ENCODE data around the gene DPYD. TPM values are rescaled to one million over a fixed set of nuclear protein-coding genes. Genes with fewer than 3 reads are reported as not detected.

DPYD gene
- total RNA-seq, 1 donor from 2014 or later: 124 TPM

GRCh38 chr1:97837161-97837560, 83.7 kb downstream of the DPYD start:
- DNase-seq (ENCODE audit: low spot score): no peak

DNA sequence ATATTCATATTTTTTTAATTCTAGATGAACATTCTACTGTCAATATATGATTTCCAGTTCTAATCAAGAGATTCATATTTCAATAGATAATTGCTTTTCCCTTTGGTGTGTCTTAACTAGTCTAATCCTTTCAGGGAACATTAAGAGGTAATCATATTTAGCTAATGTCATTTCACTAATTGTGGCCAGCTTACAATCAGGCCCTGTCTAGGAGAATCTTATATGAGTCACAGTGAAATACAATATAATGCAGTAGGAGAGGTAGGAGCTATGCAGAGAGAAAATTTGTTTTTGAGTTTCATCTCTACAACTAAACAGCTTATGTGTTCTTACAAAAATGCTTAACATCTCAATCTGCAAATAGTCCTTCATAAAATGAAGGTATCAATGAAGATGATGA, 85.9 kb downstream of the DPYD start:
- no peak for DNase-seq (ENCODE audit: low spot score)

DNA sequence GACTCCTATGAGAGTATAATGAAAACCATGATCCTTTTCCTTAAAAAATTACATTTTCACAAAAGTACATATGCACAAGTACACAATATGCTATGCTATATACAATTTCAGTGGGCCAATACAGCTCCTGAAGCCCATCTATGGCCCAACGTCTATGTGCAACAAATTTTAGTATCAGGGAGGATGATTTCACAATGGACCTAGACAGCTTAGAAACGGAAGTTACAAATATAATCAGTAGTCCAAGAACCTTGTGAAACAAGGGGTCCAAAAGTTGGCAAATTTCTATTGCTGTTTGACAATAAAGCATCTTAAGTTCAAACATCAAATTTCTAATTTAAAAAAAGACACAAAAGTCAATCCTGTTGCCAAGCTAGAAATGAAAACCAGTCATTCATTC, 87.0 kb downstream of the DPYD start:
- no peak for DNase-seq (ENCODE audit: low spot score)

DNA sequence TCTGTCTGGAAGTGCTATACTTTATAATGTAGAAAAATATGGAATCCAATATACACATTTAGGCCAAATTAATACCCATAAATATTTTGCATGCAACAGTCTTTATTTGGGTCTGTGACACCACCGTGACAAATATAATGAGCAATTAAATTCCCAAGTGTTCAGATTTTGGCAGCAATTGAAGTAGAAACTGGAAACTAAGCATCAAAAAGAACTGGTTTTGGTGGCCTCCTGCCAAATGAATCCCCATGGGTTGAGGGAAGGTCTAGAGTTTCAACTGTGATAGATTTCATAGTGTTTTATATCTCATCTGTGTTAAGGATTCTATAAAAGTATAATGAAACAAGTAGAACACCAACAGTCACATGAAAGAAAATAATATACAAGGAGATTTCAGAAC, 88.4 kb downstream of the DPYD start:
- DNase-seq (ENCODE audit: low spot score): no peak

DNA sequence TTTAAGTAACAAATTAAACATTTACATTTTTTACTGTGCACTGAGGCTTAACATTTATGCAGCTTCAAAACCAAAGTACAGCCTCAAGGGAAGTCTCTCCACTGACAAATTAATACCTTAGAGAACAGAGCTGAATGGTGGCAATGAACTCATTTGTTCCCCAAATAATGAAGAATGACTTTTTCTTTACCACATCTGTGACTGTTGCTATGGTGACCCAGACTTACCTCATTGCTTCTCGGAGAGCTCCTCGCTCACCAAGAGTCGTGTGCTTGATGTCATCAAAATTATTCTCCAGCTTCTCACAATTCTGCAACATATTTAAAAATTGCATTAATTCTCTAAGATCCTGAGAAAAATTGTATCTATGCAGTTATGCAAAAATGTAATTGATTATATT, 92.9 kb downstream of the DPYD start:
- DNase-seq (ENCODE audit: low spot score): no peak

DNA sequence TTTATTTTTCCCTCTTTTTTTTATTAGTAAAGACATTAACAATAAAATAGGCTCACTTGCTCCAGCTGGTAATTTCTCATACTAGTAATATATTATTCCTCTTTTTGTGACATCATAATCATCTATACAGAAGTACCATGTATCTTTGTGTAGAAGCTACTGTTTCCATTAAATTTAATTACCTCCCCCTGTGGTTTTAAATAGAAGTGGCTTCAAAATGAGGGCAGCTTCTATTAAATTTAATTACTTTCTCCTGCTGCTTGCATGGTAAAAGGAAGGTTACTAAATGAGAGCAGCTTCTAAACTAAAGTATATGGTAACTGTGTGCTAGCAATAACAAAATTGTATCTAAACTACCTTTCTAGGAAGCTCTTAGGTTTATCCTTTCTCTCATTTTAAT, 94.0 kb downstream of the DPYD start:
- DNase-seq (ENCODE audit: low spot score): no peak

DNA sequence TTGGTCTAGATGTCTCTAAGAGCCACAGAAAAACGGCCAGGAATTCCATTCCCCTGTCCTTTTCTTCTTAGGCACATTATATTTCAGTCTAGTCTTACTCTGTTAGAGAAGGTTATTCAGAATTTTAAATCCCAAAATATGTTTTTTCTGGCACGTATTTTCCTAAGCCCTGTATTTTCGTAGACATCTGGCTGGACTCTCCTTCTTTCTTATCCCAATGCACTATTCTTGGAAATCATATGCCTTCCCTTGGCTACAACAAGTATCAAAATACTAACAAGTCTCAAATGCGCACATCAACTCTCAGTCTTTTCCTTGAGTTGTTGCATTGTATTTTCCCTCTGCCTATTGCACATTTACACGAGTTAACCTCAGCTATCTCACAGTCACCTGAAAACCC, 96.2 kb downstream of the DPYD start:
- DNase-seq (ENCODE audit: low spot score): no peak

DNA sequence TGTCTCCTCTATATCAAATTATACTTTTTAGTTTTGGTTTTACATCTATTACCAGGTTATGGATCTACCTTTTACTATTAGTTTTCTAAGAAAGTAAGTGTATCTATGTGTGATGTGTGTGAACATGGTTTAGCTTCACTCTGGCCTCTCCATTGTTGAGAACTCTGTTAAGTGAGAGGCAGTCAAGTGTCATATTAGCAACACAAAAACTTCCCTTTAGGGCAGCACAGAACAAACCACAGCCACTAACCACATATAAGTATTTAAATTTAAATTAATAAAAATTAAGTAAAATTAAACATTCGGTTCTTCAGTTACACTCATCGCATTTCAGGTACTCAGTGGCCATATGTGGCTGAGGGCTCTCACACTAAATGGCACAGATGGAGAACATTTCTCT, 96.6 kb downstream of the DPYD start:
- no peak for DNase-seq (ENCODE audit: low spot score)

DNA sequence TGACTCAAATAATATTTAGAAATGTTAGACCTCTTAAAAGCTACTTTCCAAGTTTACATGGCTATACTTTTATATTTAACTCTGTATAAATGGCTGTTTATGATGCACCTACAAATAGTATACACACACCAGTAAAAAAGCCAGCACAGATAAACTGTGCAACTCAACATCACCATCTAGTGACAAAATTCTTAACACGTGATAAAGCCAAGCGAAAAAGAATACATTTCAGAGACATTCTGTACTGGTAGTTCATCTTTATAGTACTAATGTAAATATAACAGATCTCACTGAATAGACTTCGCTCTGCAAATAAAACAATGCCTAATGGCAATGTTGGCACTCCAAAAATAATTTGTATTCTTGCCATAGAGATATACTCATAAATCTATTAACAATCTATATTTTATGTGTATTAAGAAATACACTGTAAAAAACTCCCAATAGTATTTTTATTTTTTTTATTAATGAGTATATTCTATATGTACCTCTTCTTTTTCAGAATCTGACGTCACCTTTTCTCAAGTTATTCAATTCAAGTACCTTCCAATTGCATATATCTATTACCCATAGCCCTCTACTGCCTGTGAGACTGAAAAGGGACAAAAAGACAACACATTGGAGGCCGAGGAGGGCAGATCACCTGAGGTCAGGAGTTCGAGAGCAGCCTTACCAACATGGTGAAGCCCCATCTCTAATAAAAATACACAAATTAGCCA, 100.2 kb downstream of the DPYD start:
- DNase-seq (ENCODE audit: low spot score): no peak

GRCh38 chr1:97816927-97817326, 103.9 kb downstream of the DPYD start:
- DNase-seq (ENCODE audit: low spot score): no peak

- no peak for DNase-seq (ENCODE audit: low spot score)
These were observed 106.0 kb downstream of the DPYD start for GRCh38 chr1:97814804-97815203.

GRCh38 chr1:97814121-97814520, 106.7 kb downstream of the DPYD start:
- no peak for DNase-seq (ENCODE audit: low spot score)

DNA sequence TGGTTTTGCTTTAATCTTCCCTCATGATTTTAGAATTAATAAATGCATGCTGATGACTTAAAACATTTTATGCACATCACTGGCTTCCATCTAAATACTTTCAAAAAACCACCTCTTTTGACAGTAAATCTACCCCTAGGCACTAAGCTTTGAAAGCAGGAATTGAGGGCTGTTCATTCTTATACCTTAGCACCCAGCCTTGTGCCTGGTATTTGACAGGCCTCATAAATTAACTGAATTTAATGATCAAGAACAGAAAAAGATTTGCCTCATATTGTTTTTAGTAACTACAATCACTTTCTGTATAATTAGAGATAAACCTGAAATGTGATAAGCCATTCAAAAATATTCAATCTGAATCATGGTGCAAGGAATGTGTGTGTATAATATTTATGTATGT, 108.8 kb downstream of the DPYD start:
- no peak for DNase-seq (ENCODE audit: low spot score)

DNA sequence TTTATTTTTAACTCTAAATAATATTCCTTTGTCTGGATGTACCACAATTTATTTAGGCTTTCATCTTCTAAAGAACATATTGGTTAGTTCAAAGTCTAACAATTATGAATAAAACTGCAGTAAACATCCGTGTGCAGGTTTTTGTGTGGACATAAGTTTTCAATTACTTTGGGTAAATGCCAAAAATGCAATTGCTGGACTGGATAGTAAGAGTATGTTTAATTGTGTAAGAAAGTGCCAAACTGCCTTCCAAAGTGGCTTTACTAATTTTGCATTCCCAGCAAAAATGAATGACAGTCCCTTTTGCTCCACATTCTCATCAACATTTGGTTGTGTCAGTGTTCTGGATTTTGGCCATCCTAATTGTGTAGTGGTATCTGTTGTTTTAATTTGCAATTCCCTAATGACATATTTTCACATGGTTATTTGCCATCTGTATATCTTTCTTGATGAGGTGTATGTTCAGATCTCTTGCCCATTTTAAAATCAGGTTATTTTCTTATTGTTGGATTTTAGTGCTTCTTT, 113.8 kb downstream of the DPYD start:
- no peak for DNase-seq (ENCODE audit: low spot score)

DNA sequence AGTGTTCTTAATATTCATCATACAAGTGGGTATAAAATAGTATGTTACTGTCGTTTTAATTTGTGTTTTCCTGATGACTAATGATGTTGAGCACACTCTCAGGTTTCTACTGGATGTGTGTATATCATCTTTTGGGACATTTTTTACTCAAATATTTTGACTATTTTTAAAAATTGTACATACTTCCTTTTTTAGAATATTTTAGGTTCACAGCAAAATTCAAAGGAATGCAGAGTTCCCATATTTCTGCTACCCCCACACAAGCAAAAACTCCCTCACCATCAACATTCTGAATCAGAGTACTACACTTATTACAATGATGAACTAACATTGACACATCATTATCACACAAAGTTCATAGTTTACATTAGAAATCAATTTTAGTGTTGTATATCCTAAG, 114.5 kb downstream of the DPYD start:
- no peak for DNase-seq (ENCODE audit: low spot score)

- DNase-seq (ENCODE audit: low spot score): no peak
These were observed 115.7 kb downstream of the DPYD start for GRCh38 chr1:97805093-97805492.

- DNase-seq (ENCODE audit: low spot score): no peak
These were observed 117.8 kb downstream of the DPYD start for GRCh38 chr1:97803026-97803425.

DNA sequence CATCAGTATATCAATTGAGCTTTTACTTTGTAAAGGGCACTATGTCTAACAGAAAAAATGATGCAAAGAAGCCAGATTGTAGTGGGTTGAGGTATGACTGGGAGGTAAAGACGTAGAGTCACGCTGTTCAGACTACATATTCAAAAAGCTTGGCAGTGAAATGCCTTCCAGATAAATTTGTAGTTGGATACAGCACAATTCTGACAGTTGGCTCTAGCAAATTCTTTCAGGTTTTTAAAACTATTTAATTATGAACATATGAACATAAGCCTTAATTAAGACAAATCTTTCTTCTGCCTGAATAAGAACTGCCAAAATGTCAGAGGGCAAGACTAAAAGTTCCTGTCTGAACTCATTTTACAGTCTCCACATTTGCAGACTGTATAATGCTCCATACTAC, 118.8 kb downstream of the DPYD start:
- no peak for DNase-seq (ENCODE audit: low spot score)

DNA sequence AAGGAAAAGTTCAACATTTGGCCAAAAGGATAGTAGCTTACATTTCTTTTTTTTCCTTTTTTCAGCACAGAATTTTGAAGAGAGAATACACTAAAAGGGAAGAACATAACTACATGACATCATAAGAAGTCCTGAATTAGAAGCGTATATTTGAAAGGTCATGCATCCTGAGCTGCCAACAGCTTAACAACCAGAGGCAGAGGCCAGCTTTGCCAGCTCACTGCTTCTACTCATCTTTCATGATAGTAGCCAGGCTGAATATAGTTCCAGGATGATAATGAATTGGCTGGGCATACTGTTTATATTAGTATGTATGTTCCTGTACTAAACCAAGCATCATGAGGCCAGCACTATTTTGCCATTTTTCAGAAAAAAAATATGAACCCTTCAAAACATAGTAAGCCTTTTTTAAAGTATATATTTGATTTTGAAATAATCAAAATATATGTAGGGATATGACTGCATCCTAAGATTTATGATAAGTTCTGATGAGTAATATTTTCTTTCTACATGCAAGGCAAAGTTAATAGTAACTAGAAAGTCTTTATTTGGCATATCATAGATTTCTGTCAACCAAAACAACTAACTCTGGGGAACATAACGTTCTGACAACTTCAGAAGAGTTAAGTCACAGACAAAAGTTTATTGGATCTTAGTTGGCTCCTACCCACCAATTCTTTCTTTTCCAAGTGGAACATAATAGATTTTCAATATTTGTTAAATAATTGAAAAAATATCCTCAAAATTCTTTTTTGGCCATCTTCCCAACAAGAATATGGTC, 123.2 kb downstream of the DPYD start:
- DNase-seq (ENCODE audit: low spot score): no peak

GRCh38 chr1:97796711-97797110, 124.1 kb downstream of the DPYD start:
- no peak for DNase-seq (ENCODE audit: low spot score)

GRCh38 chr1:97792655-97793054, 128.2 kb downstream of the DPYD start:
- no peak for DNase-seq (ENCODE audit: low spot score)

DNA sequence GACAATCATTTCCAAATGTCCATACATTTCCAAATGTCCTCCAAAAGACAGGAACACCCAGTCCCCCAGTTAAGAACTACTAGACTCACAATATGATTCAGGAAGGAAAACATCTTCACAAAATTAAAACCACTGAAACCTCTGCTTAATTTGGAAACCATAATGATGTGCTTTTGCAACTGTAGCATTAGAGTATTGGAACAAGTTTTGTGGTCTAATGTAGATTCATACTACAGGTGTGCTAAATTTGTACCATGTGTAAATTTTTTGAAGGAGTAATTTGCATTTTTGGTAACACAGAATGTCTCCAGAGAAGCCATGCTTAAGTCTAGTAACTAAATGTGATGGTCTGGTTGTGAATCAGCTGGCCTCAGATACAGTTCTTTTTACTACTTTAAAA, 129.6 kb downstream of the DPYD start:
- no peak for DNase-seq (ENCODE audit: low spot score)

DNA sequence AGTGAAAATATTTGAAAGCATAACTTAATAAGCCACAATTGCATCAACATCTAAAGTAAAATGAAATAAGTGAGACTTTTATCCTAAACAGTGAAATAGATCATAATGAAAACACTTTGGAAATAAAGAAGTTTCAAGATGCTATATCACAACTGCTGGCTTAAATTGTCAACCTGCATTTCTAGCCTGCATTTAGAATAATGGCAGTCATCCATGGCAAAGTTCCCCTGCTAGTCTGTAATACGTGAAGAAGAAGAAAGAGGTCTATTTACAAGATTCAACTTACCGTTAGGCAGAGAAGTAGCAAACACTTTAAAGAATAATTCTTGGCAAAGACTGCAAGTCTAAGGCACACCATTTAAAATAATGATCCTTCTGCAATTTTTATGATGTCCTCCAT, 133.6 kb downstream of the DPYD start:
- no peak for DNase-seq (ENCODE audit: low spot score)

Data from mucosa of gallbladder (tissue), 1 donor.